Measurements from ENCODE around the gene INAVA. TPM values are rescaled to one million over a fixed set of nuclear protein-coding genes. Genes with fewer than 3 reads are reported as not detected.

The INAVA gene
- total and polyA plus RNA-seq, 2 of the 13 experiments (the other 11 are each of a cell fraction or from before 2014, with no cell fraction given): 6.0 to 13.5 TPM

GRCh38 chr1:200893411-200893901, 1.2 kb upstream of the INAVA start (continued):
- no peak for TF ChIP-seq DBP (CRISPR knock-in tag; IDR thresholded peaks at IDR 0.05; ENCODE audit: not compliant biosample characterization)
- TF ChIP-seq FOXP4 (CRISPR knock-in tag; IDR thresholded peaks at IDR 0.05): peak; percentile 33; the same call in 1 of the 2 replicates

GRCh38 chr1:200895443-200895789, 716 bp downstream of the INAVA start:
- no TSS peak for BruUV-seq (replicated peaks)
- Histone ChIP-seq H3K36me3 (replicated peaks in 1 of 2; ENCODE audit: control insufficient read depth in 1 of 2, insufficient read depth in 2 of 2, low read length in 2 of 2) (peaks cover 0 to 3% of the 10 kb centered on the region in 2 experiments; a peak in 2 of 5 replicates), H2AFZ (ENCODE audit: low read length) (no peak overlapping the region), H3K9ac (ENCODE audit: insufficient read depth, low read depth, low read length) (peak overlapping the region; percentile 76), H4K20me1 (ENCODE audit: insufficient read depth, low read length) (no peaks in the 10 kb centered on the region), H3K27me3 (ENCODE audit: control insufficient read depth in 1 of 2, insufficient read depth in 2 of 2, low read length in 2 of 2) (no peaks in the 10 kb centered on the region), H3K27ac (ENCODE audit: extremely low read length, insufficient read depth, low read length) (peak overlapping the region; percentile 79), H3K9me3 (ENCODE audit: low read length) (no peaks in the 10 kb centered on the region), H3K4me2 (ENCODE audit: low read depth, low read length) (peak overlapping the region; percentile 87), H3K79me2 (ENCODE audit: insufficient read depth, low read length) (peaks cover 19% of the 10 kb centered on the region), H3K4me1 (ENCODE audit: insufficient read depth, low read length) (peaks cover 92% of the 10 kb centered on the region), H3K4me3 (replicated peaks in 1 of 3; ENCODE audit: insufficient read depth in 1 of 3, low read depth in 2 of 3, low read length in 3 of 3) (peak overlapping the region; percentile 52 to 76 (median 61))
- 4% methylated on average over 6 of the region's 8 CpGs for WGBS (ENCODE audit: low lambda C conversion rate)
- ATAC-seq (no peak), FAIRE-seq (no peak), DNase-seq (ENCODE audit: low spot score) (no peak)
- intact Hi-C loops (cut with micrococcal nuclease; ENCODE audit: unreplicated experiment) (loop anchor here (1.0 to 10.0 kb wide), 2 partner anchors 10 to 219 kb away; partner anchors contain the start of gene CACNA1S), in situ Hi-C loops (cut with HindIII; ENCODE audit: extremely low pct_ligation_motif_present, low pct_unique_long_range_greater_than_20kb) (no loop called here)
- CTCF ChIA-PET (ENCODE audit: low intra/inter-chr PET ratio, low total read pairs): no interaction called here
- POLR2A ChIA-PET: interaction anchor here (0.6 to 4.6 kb wide), 7 partner anchors 10 to 128 kb away, joined by 3 to 129 read pairs (median 3); no protein-coding TSS in a partner anchor
- TF ChIP-seq KAT8 (CRISPR knock-in tag; IDR thresholded peaks at IDR 0.05) (no peak), KLF16 (CRISPR knock-in tag; IDR thresholded peaks at IDR 0.05) (no peak), UBTF (CRISPR knock-in tag; IDR thresholded peaks at IDR 0.05) (0 out of 2 replicates have a peak, but pooled peaks have one; percentile 5), ETV6 (CRISPR knock-in tag; conservative IDR thresholded peaks at IDR 0.05) (no peak), ZNF224 (CRISPR knock-in tag; IDR thresholded peaks at IDR 0.05) (no peak), ZNF816 (CRISPR knock-in tag; IDR thresholded peaks at IDR 0.05; ENCODE audit: borderline replicate concordance) (no peak), ZNF772 (CRISPR knock-in tag; IDR thresholded peaks at IDR 0.05) (no peak), ZBTB1 (CRISPR knock-in tag; IDR thresholded peaks at IDR 0.05; ENCODE audit: borderline replicate concordance) (no peak), ZNF326 (CRISPR knock-in tag; IDR thresholded peaks at IDR 0.05; ENCODE audit: borderline replicate concordance) (no peak), ZFAT (CRISPR knock-in tag; conservative IDR thresholded peaks at IDR 0.05) (no peak), SP140L (CRISPR knock-in tag; IDR thresholded peaks at IDR 0.05; ENCODE audit: borderline replicate concordance) (no peak), ZNF775 (CRISPR knock-in tag; IDR thresholded peaks at IDR 0.05; ENCODE audit: borderline replicate concordance) (no peak)
